GM12875 (cell line): Measurements from ENCODE around the gene SHROOM3.

ENCODE experiments used
- H3K4me3 ChIP-seq: one replicate; pipeline ENCODE4 v1.5.1; 2011; ENCODE audit warnings: low read depth, low read length, control low read depth
- CTCF ChIP-seq: IDR thresholded peaks from 2 replicates; pipeline ENCODE4 v1.5.1; 2011; ENCODE audit warnings: low read depth, mild to moderate bottlenecking, control low read depth, inconsistent platforms, low read length, moderate library complexity, borderline replicate concordance; ENCODE audit not compliant: insufficient read depth

Gene SHROOM3

GRCh38 chr4:76765473-76766183 lies 330.6 kb downstream of the SHROOM3 start:
- H3K4me3 ChIP-seq = no peak overlapping the region
- TF ChIP-seq CTCF = no peak

- no peak for TF ChIP-seq CTCF
- H3K4me3 ChIP-seq = no peak overlapping the region
Measured at GRCh38 chr4:76767983-76768382, 333.0 kb downstream of the SHROOM3 start.

- TF ChIP-seq CTCF = no peak
Measured at GRCh38 chr4:76772498-76773106, 337.6 kb downstream of the SHROOM3 start.

GRCh38 chr4:76773766-76774165 lies 338.7 kb downstream of the SHROOM3 start:
- TF ChIP-seq CTCF = no peak
- H3K4me3 ChIP-seq = no peak overlapping the region

More at GRCh38 chr4:76772498-76773106, 337.6 kb downstream of the SHROOM3 start:
- H3K4me3 ChIP-seq = no peak overlapping the region

GRCh38 chr4:76779740-76780459 lies 344.9 kb downstream of the SHROOM3 start:
- no peak for TF ChIP-seq CTCF
- H3K4me3 ChIP-seq = no peak overlapping the region

GRCh38 chr4:76780781-76781697 lies 346.0 kb downstream of the SHROOM3 start:
- TF ChIP-seq CTCF = no peak
- H3K4me3 ChIP-seq = no peak overlapping the region
